HG03439 (cell line): ENCODE data around the gene CNTNAP2.

Experiments used
- ATAC-seq: cut with Tn5 transposase; IDR thresholded peaks from one replicate; pipeline ENCODE4 v1.9.1; 2021; ENCODE audit warnings: mild to moderate bottlenecking, moderate library complexity; ENCODE audit not compliant: unreplicated experiment

Gene CNTNAP2

GRCh38 chr7:147513451-147513850, 1396.8 kb downstream of the CNTNAP2 start:
- no peak for ATAC-seq

DNA sequence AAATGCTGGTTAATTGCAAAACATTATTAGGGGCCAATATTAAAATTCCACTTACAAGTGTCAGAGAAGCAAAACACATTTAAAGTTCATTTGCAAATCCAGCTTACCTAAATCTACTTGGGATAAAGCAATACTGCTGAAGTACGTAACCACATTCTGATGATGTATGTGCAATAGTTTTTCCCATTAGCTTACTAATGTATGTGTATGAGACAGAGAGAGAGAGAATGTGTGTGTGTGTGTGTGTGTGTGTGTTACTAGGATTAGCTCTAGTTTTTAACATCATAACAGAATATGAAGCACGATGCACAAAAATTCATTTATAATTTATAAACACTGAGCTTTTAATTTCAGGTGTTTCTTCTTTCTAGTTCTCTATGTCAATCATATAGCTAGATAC, 1399.8 kb downstream of the CNTNAP2 start:
- ATAC-seq: no peak

GRCh38 chr7:147519062-147519461, 1402.5 kb downstream of the CNTNAP2 start:
- ATAC-seq: no peak

DNA sequence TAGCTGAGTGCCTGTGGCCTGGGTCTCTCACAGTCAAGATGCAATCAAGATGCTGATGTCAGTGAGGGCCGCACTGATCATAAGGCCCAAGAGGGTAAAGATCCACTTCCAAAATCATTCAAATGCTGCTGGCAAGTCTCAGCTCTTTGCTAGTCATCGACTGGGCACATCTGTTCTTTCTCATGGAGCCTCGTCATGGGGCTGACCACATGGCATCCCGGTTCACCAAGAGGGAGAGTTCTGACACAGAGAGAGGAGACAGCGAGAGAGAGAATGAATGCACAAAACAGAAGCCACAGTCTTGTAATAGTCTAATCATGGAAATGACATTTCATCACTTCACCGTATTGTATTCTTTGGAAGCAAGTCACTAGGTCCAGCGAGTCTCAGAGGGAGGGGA, 1406.5 kb downstream of the CNTNAP2 start:
- no peak for ATAC-seq

DNA sequence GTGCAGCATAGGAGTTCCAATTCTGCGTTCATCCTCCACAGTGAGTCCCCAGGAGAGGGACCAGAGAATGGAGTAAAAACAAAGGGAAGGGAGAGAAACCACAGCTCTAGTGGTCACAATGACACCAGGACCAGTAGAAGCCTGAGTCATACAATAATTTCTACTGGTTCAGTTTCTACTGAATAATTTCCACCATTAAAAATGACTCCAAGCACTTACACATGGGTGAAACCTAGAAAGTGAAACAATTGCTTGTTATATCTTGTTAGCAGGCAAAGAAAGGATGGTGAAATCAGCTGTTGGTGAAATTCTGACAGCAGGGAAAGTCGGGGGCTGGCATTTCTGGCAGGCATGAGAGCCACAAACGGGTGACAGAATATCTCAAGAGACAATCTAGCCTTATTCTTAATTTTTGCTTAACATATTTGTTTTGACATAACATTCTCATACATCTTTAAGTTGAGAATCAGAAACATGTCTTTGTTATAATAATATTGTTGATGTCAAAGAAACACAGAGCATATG, 1408.2 kb downstream of the CNTNAP2 start:
- no peak for ATAC-seq

DNA sequence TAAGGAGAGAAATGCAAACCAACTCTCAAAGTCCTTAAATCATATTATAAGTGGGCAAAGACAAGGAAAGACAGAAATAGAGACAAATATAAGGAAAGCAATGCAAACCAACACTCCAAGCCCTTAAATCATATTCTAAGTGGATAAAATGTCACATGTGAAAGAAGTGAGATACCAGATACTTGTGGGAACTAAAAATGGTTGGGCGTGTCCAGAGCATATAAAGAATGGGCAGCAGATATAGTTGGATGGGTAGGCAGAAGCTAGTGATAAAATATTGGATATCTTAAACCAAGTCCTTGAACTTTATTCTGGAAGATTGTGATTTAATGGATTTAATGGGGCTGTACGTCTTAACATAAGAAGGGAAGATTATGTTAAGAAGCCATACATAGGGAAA, 1408.7 kb downstream of the CNTNAP2 start:
- ATAC-seq: no peak

DNA sequence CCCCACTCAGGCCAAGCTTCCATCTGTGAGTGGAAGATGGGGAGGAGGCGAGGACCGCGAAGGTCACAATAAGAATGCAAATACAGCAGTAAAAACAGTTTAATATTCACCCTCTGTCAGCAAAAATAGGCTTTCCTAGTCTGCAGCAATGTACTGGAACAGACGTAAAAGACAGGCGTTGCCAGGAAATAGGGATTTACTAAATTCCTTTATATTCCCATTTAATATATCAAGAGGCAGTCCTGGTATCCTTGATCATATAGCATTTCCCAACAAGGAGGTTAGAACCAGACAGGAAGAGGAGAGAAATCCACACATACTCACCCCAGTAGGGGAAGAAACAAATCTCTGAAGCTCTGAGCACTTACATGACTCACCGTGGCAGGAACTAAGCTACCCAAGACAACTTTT, 1419.1 kb downstream of the CNTNAP2 start:
- ATAC-seq: no peak

DNA sequence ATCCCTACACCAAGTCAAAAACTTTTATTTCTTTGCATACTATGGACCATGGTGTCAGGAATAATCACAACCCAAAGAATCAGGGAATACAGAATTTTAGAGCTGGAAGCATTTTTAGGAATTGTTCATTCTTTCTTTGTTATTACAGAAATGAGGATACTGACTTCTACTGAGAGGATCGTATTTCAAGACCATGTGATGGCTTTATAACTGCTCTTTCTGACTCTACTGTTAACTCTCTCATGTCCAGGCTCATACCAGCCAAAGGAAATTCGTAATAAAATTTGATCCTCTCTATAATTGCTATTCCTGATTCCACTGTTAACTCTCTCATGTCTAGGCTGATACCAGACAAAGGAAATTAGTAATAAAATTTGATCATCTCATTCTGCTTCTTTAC, 1423.1 kb downstream of the CNTNAP2 start:
- ATAC-seq: no peak

DNA sequence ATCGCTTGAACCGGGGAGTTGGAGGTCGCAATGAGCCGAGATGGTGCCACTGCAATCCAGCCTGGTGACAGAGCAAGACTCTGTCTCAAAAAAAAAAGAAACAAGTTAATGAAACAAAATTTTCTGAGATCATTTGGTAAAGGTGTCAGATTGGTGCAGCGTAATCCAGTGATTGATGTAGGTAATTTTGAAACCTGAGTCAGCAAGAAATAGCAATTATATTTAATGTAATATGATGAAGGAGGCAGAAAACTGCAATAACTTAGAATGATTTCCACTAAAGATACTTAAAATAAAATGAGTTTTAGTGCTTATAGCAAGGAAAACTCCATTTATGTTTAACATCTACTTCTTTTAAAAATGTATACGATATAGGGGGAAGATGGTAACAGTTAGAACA, 1424.1 kb downstream of the CNTNAP2 start:
- ATAC-seq: no peak

- ATAC-seq: no peak
These were observed 1424.7 kb downstream of the CNTNAP2 start for GRCh38 chr7:147541261-147541660.

DNA sequence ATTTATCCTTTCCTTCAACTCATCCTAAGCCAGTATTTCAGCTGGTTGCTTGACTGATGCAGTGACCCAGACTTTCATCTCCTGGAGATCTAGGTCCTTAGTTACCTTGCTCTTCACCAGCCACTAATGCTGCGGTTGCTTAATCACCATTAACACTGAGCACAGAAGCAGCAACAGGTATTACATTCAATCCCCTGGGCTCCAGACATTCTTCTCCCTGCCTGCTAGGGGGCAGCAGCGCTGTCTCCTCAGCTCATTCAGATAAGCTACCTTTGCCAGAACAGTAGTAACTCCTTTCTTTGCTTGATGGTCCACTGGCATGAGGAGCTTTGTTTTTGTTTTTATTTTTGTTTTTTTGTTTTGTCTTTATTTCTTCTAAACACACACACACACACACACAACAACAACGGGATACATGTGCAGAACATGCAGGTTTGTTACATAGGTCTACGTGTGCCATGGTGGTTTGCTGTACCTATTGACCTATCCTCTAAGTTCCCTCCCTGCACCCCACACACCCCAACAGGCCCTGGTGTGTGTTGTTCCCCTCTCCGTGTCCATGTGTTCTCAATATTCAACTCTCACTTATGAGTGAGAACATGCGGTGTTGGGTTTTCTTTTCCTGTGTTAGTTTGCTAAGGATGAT, 1430.8 kb downstream of the CNTNAP2 start:
- no peak for ATAC-seq

DNA sequence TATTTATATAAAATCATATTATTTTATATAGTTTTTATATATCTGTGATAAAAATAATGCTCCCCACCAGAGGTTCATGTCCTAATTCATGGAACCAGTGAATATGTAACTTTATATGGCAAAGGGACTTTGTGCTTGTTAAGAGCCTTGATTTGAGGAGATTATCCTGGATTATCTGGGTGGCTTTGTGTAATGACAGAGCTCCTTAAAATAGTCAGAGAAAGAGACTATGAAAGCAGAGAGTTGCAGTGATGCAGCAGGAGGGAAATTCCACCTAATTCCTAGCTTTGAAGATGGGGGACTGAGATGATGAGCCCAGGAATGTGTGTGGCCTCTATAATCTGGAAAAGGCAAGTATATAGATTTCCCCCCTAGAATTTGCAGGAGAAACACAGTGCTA, 1439.7 kb downstream of the CNTNAP2 start:
- ATAC-seq: no peak

DNA sequence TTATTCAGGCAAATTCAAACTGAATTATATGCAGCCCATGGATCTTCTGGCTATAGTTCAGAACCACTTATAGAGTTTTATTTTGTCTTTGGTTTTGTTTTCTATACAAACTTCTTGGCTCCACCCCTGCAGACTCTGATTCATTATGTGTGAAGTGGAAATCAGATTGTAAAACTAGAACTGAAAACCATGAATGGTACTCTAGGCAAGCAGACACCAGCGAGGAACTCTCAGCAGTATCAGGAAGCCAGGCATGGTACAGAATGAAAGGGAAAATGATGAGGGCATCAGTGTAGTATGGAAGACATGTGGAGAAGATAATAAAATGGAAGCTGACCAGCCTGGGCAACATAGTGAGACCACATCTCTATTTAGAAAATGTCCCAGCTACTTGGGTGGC, 1447.1 kb downstream of the CNTNAP2 start:
- no peak for ATAC-seq

- no peak for ATAC-seq
These were observed 1448.3 kb downstream of the CNTNAP2 start for GRCh38 chr7:147564786-147565476.

- no peak for ATAC-seq
These were observed 1450.4 kb downstream of the CNTNAP2 start for GRCh38 chr7:147567043-147567442.

- ATAC-seq: no peak
These were observed 1452.7 kb downstream of the CNTNAP2 start for GRCh38 chr7:147569116-147569913.

DNA sequence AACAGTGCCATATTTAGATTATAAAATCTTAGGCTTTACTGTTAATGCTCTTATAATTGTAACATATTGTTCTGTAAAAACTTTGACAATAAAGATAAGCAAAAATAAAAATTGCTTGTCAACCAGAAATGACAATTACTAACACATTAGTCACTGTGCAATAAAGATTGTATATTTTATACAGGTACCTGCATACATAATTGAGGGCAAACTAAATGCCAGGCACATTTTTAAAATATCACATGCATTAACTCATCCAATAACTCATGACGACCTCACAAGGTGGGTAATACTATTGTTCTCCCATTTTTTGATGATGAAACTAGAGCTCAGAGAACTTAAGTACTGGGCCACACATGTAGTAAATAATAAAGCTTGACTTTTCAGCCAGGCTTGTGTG, 1453.8 kb downstream of the CNTNAP2 start:
- no peak for ATAC-seq

DNA sequence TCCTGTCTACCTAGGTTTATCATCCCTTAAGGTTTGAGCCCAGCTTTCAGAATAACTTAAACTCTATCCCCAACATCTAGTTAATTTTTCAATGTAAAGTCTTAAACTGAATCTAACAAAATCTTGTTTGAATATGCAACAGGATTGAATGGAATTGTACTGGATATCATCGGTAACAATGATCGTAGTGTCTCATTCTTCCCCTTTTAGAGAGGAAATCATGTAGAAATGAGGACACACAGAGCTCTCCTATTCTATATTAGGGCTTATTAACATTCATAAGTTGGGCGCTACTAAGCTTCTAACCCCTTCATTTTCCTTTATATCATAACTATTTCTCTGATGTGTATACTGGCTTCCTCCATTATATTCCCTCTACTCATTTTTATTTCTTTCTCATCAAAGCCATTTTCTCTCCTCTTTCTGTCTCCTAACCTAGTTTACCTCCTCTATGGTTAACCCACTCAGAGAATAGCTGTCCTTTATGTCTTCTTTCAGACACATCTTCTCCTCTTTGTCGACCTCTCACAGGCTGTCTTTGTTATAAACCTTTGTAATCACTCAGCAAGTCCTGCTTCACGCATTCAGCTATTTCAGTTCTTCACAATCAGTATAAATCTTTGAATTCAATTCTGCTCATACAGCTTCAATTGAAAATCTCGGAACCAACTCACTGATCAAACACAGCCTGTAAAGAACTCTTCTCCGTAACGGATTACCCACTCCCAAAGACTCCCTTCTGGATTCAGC, 1455.0 kb downstream of the CNTNAP2 start:
- no peak for ATAC-seq

DNA sequence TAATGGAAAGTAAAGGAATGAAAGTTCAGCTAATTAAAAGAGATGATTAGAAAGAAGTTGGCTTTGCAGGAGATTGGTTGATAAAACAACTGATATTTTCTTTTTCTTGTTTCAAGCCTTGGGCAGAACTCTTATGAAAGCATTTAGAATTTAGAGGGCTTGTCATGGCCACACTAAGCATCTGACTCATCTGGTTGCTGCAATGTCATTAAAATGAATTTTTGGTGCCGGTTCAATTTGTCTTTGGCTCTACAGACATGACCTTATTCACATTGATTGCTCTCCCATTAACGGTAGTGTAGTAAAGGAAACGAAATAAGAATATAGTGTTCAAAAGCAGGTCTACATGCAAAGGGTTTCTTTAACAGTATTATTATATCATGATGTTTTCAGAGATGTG, 1461.6 kb downstream of the CNTNAP2 start:
- ATAC-seq: no peak

- ATAC-seq: no peak
These were observed 1462.5 kb downstream of the CNTNAP2 start for GRCh38 chr7:147579148-147579547.

GRCh38 chr7:147584771-147585193, 1468.2 kb downstream of the CNTNAP2 start:
- ATAC-seq: no peak
